ENCODE measurements around the gene DLGAP5. TPM values are rescaled to one million over a fixed set of nuclear protein-coding genes. Genes with fewer than 3 reads are reported as not detected.

The DLGAP5 gene
- total RNA-seq, 1 donor from 2014 or later = 4.2 TPM

DNA sequence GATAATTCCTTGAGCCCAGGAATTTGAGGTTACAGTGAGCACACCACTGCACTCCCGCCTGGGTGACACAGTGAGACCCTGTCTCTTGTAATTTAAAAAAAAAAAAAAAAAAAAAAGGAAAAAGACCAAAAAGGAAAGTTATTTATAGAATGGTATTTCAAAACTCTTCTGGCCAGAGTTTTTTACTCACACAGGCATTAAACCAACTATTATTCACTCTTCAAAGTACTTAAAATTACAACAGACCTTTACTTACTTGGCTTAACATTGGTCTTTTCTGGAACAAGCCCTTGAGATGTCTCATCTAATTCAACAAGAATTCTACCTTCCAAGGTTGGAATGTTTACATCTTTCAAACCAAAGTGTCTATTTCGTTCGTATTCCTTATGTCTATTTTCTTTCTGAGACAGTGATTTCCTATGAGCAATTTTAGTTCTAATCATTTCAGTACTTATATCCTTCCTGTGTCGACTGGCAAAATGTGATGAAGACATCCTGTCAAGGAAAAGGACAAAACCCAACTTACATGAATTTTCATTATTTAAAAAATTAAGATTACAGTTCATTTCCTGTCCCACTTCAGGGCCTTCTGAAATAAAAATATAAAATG, 2.6 kb downstream of the DLGAP5 start:
- no peaks in the 10 kb centered on the region for H3K27me3 ChIP-seq (ENCODE audit: control insufficient read depth in 3 of 3, insufficient read depth in 3 of 3, low read length in 3 of 3)
- no peak overlapping the region for H3K9ac ChIP-seq (ENCODE audit: low read depth in 1 of 3, low read length in 3 of 3)
- H3K4me3 ChIP-seq (ENCODE audit: low read length in 3 of 3) = no peak overlapping the region
- H3K4me1 ChIP-seq (ENCODE audit: control insufficient read depth in 3 of 3, insufficient read depth in 3 of 3, low read length in 3 of 3) = peaks cover 7% of the 10 kb centered on the region in 3 donors
- H3K27ac ChIP-seq (ENCODE audit: low read depth, low read length) = no peak overlapping the region
- H3K9me3 ChIP-seq (ENCODE audit: control insufficient read depth in 3 of 3, low read length in 3 of 3) = no peaks in the 10 kb centered on the region
- H3K36me3 ChIP-seq (ENCODE audit: control insufficient read depth in 3 of 3, insufficient read depth in 3 of 3, low read length in 3 of 3) = no peaks in the 10 kb centered on the region

DNA sequence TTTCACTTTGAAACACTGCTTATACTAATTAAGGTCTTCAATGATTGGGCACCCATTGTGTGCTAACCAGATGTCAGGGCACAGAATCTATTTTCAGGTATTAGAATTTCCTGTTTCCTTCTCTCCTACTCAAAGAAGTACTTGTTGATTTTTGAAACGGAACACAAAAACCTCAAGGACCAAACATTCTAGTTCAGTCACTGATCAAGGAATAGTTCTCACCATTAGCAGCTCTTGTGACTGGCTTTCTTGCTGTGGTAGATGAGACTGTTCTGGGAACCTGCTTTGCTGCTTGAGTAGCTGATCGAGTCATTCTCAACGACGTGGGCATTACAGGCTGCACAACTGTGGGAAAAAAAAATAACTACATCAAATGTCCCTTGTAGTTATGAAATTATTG, 11.0 kb downstream of the DLGAP5 start:
- no peaks in the 10 kb centered on the region for H3K36me3 ChIP-seq (ENCODE audit: control insufficient read depth in 3 of 3, insufficient read depth in 3 of 3, low read length in 3 of 3)

DNA sequence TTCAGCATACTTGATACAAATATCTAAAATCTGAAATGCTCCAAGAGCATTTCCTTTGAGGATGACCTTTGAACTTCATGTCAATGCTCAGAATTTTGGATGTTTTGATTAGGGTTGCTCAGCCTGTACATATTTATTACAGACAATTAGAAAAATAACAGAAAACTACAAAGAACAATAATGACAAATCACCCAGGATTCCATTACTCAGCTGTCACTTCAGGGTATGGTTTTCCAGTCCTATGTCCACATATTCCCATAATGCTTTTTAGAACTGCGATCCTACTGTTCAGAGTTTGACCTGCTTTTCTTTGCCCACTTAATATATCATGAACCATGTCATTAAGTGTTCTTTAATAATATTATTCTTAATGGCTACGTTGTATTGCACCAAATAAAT, 11.4 kb downstream of the DLGAP5 start:
- Histone ChIP-seq H3K9me3 (ENCODE audit: control insufficient read depth in 3 of 3, low read length in 3 of 3) (no peaks in the 10 kb centered on the region), H3K9ac (ENCODE audit: low read depth in 1 of 3, low read length in 3 of 3) (no peak overlapping the region), H3K36me3 (ENCODE audit: control insufficient read depth in 3 of 3, insufficient read depth in 3 of 3, low read length in 3 of 3) (no peaks in the 10 kb centered on the region), H3K4me3 (ENCODE audit: low read length in 3 of 3) (no peak overlapping the region), H3K27me3 (ENCODE audit: control insufficient read depth in 3 of 3, insufficient read depth in 3 of 3, low read length in 3 of 3) (no peaks in the 10 kb centered on the region), H3K27ac (ENCODE audit: low read depth, low read length) (no peak overlapping the region), H3K4me1 (ENCODE audit: control insufficient read depth in 3 of 3, insufficient read depth in 3 of 3, low read length in 3 of 3) (no peaks in the 10 kb centered on the region)

More for the DNA sequence above, 11.0 kb downstream of the DLGAP5 start:
- Histone ChIP-seq H3K9me3 (ENCODE audit: control insufficient read depth in 3 of 3, low read length in 3 of 3) (no peaks in the 10 kb centered on the region), H3K9ac (ENCODE audit: low read depth in 1 of 3, low read length in 3 of 3) (no peak overlapping the region), H3K4me3 (ENCODE audit: low read length in 3 of 3) (no peak overlapping the region), H3K4me1 (ENCODE audit: control insufficient read depth in 3 of 3, insufficient read depth in 3 of 3, low read length in 3 of 3) (no peaks in the 10 kb centered on the region), H3K27me3 (ENCODE audit: control insufficient read depth in 3 of 3, insufficient read depth in 3 of 3, low read length in 3 of 3) (no peaks in the 10 kb centered on the region), H3K27ac (ENCODE audit: low read depth, low read length) (no peak overlapping the region)

DNA sequence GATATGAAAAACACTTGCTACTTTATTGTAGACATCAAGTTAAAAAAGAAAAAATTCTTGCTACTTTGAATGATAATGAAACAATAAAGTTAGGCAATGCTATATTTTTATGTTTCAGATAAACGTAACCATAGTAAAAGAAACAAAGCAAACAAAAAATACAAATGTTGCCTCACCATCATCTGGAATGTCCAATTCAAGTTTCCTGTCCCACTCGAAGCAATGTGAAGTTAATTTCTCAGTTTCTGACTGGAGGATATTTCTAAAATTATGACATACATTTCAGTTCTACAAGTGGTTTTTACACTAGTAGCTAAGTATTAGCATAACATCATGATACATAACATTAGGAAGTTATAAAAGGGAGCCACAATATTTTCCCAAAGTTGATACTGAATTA, 20.9 kb downstream of the DLGAP5 start:
- no peak overlapping the region for H3K4me3 ChIP-seq (ENCODE audit: low read length in 3 of 3)
- H3K4me1 ChIP-seq (ENCODE audit: control insufficient read depth in 3 of 3, insufficient read depth in 3 of 3, low read length in 3 of 3) = no peaks in the 10 kb centered on the region
- no peak overlapping the region for H3K9ac ChIP-seq (ENCODE audit: low read depth in 1 of 3, low read length in 3 of 3)
- H3K27ac ChIP-seq (ENCODE audit: low read depth, low read length) = no peak overlapping the region
- no peaks in the 10 kb centered on the region for H3K9me3 ChIP-seq (ENCODE audit: control insufficient read depth in 3 of 3, low read length in 3 of 3)
- H3K36me3 ChIP-seq (ENCODE audit: control insufficient read depth in 3 of 3, insufficient read depth in 3 of 3, low read length in 3 of 3) = no peaks in the 10 kb centered on the region
- no peaks in the 10 kb centered on the region for H3K27me3 ChIP-seq (ENCODE audit: control insufficient read depth in 3 of 3, insufficient read depth in 3 of 3, low read length in 3 of 3)

DNA sequence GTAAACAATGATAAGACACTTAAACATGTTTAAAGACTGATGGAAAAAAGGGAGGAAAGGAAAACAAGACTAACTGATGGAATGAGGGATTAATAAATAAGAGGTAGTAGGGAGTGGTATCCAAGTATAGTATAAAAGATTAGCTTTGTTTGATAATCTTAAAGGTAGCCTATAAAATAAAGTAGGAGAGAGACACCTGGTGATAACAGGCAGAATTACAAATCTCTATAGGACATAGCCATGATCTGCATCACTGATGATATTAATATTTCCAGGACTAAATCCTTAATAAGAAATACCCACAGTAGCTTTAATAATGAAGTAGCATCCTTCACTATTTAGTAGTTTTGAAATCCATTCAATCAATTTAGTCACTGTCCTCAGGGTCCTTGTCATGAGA, 30.4 kb downstream of the DLGAP5 start:
- no peak overlapping the region for H3K27ac ChIP-seq (ENCODE audit: low read depth, low read length)
- H3K36me3 ChIP-seq (ENCODE audit: control insufficient read depth in 3 of 3, insufficient read depth in 3 of 3, low read length in 3 of 3) = no peaks in the 10 kb centered on the region

DNA sequence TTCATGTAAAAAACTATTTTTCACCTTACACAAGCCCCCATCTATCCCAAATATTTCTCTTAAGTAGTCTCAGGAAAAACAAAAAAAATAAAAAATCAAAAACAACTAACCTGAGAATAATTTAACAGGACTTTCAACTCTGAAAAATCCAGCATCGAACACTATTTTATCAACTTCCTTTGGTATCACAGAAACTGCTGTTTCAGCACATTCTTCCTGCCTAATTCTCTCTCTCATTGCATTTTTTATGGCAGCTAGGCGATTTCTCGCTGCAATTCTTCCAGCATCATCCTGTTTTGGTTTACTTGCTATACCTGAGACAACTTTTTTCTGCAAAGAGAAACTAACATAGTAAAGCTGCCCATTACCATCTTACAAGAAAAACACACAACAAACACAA, 33.0 kb downstream of the DLGAP5 start:
- H3K36me3 ChIP-seq (ENCODE audit: control insufficient read depth in 3 of 3, insufficient read depth in 3 of 3, low read length in 3 of 3) = no peaks in the 10 kb centered on the region
- no peaks in the 10 kb centered on the region for H3K4me1 ChIP-seq (ENCODE audit: control insufficient read depth in 3 of 3, insufficient read depth in 3 of 3, low read length in 3 of 3)
- H3K9ac ChIP-seq (ENCODE audit: low read depth in 1 of 3, low read length in 3 of 3) = no peak overlapping the region
- H3K27ac ChIP-seq (ENCODE audit: low read depth, low read length) = no peak overlapping the region
- no peaks in the 10 kb centered on the region for H3K9me3 ChIP-seq (ENCODE audit: control insufficient read depth in 3 of 3, low read length in 3 of 3)
- no peaks in the 10 kb centered on the region for H3K27me3 ChIP-seq (ENCODE audit: control insufficient read depth in 3 of 3, insufficient read depth in 3 of 3, low read length in 3 of 3)
- H3K4me3 ChIP-seq (ENCODE audit: low read length in 3 of 3) = no peak overlapping the region

More for the DNA sequence above, 30.4 kb downstream of the DLGAP5 start:
- no peaks in the 10 kb centered on the region for H3K9me3 ChIP-seq (ENCODE audit: control insufficient read depth in 3 of 3, low read length in 3 of 3)
- H3K4me1 ChIP-seq (ENCODE audit: control insufficient read depth in 3 of 3, insufficient read depth in 3 of 3, low read length in 3 of 3) = no peaks in the 10 kb centered on the region
- H3K9ac ChIP-seq (ENCODE audit: low read depth in 1 of 3, low read length in 3 of 3) = no peak overlapping the region
- H3K4me3 ChIP-seq (ENCODE audit: low read length in 3 of 3) = no peak overlapping the region
- no peaks in the 10 kb centered on the region for H3K27me3 ChIP-seq (ENCODE audit: control insufficient read depth in 3 of 3, insufficient read depth in 3 of 3, low read length in 3 of 3)

DNA sequence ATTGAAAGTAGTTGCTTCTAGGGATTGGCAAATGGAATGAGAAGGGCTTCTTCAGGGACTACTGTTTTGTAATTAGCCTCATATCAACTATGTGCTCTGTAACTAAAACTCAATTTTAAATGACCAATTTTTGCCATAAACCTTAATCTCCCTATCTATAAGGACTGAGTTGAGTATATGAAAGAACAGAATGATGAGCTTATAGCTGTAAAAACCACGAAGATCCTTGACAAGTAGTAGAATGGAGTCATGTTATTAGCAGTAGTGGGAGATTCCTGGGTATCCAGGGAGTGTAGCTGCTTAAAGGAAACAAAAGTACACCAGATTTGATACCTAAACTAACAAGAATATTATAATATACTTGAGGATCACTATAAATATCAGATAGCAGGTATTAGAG, 34.3 kb downstream of the DLGAP5 start:
- H3K27me3 ChIP-seq (ENCODE audit: control insufficient read depth in 3 of 3, insufficient read depth in 3 of 3, low read length in 3 of 3) = no peaks in the 10 kb centered on the region
- H3K9me3 ChIP-seq (ENCODE audit: control insufficient read depth in 3 of 3, low read length in 3 of 3) = no peaks in the 10 kb centered on the region
- H3K36me3 ChIP-seq (ENCODE audit: control insufficient read depth in 3 of 3, insufficient read depth in 3 of 3, low read length in 3 of 3) = no peaks in the 10 kb centered on the region
- H3K27ac ChIP-seq (ENCODE audit: low read depth, low read length) = no peak overlapping the region
- no peak overlapping the region for H3K4me3 ChIP-seq (ENCODE audit: low read length in 3 of 3)
- H3K4me1 ChIP-seq (ENCODE audit: control insufficient read depth in 3 of 3, insufficient read depth in 3 of 3, low read length in 3 of 3) = no peaks in the 10 kb centered on the region
- no peak overlapping the region for H3K9ac ChIP-seq (ENCODE audit: low read depth in 1 of 3, low read length in 3 of 3)

DNA sequence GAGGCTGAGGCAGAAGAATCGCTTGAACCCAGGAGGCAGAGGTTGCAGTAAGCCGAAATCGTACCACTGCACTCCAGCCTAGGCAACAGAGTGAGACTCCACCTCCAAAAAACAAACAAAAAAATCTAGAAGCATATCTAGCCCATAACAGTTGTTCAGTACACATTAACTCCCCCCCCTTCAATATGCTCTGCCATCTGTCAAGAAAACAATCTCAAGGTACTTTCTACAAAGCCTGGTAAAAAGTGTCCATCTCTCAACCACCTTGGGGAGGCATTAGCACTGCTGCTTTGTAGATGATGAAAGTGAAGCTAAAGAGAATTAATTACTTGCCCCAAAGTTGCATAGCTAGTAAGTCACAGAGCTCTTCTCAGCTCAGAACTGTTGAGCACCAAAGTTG, 37.4 kb downstream of the DLGAP5 start:
- H3K9ac ChIP-seq (ENCODE audit: low read depth in 1 of 3, low read length in 3 of 3) = no peak overlapping the region

DNA sequence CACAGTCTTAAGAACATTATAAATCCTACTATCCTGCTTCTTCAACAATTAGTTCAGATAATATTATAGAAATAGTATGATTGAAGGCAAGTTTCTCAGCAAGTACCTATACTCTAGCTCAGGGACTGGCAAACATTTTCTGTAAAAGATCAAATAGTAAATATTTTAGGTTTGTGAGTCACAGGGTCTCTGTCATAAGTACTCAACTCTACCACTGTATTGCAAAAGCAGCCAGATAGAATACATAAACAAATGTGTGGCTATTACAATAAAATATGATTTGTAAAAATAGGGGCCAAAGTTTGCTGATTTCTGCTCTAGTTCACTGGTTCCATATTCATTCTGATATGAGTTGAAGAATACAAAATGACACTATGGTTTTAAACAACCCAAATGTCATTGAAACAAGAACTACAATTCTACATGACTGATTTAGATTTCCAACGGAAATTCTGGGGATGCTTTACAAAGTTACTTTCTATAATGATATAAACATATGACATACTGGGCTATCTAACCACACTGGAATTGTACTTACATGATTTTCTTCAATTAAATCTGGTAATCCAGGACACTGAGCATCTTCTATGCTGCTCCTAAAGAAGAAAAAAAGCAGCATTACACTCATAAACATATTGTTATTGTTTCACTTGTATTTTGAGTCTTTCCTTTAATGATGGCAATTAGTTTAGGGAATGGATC, 39.2 kb downstream of the DLGAP5 start:
- Histone ChIP-seq H3K36me3 (ENCODE audit: control insufficient read depth in 3 of 3, insufficient read depth in 3 of 3, low read length in 3 of 3) (no peaks in the 10 kb centered on the region), H3K27me3 (ENCODE audit: control insufficient read depth in 3 of 3, insufficient read depth in 3 of 3, low read length in 3 of 3) (no peaks in the 10 kb centered on the region), H3K4me1 (ENCODE audit: control insufficient read depth in 3 of 3, insufficient read depth in 3 of 3, low read length in 3 of 3) (no peaks in the 10 kb centered on the region), H3K4me3 (ENCODE audit: low read length in 3 of 3) (no peak overlapping the region), H3K9ac (ENCODE audit: low read depth in 1 of 3, low read length in 3 of 3) (no peak overlapping the region), H3K9me3 (ENCODE audit: control insufficient read depth in 3 of 3, low read length in 3 of 3) (no peaks in the 10 kb centered on the region), H3K27ac (ENCODE audit: low read depth, low read length) (no peak overlapping the region)

More for the DNA sequence above, 37.4 kb downstream of the DLGAP5 start:
- no peaks in the 10 kb centered on the region for H3K4me1 ChIP-seq (ENCODE audit: control insufficient read depth in 3 of 3, insufficient read depth in 3 of 3, low read length in 3 of 3)
- no peaks in the 10 kb centered on the region for H3K36me3 ChIP-seq (ENCODE audit: control insufficient read depth in 3 of 3, insufficient read depth in 3 of 3, low read length in 3 of 3)
- no peak overlapping the region for H3K4me3 ChIP-seq (ENCODE audit: low read length in 3 of 3)
- no peaks in the 10 kb centered on the region for H3K9me3 ChIP-seq (ENCODE audit: control insufficient read depth in 3 of 3, low read length in 3 of 3)
- H3K27me3 ChIP-seq (ENCODE audit: control insufficient read depth in 3 of 3, insufficient read depth in 3 of 3, low read length in 3 of 3) = no peaks in the 10 kb centered on the region
- H3K27ac ChIP-seq (ENCODE audit: low read depth, low read length) = no peak overlapping the region

DNA sequence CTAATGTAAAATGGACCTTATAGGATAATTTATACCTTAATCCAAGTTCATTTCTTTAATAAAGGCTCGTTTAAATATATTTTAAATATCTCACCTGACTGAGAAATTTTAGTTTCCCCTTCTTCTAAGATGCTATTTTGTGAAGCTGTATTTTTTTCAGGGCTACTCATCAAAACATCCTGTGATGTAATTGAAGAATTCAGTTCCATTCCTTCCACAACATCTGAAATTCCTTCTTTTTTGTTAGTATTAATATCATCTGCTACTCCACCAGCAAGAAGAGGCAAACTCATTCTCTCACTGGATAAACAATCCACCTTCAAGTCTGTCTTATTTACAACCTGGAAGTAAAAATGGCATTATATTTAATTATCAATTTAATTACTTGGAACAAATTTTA, 39.8 kb downstream of the DLGAP5 start:
- no peak overlapping the region for H3K4me3 ChIP-seq (ENCODE audit: low read length in 3 of 3)

More for the DNA sequence above, 39.8 kb downstream of the DLGAP5 start:
- H3K27me3 ChIP-seq (ENCODE audit: control insufficient read depth in 3 of 3, insufficient read depth in 3 of 3, low read length in 3 of 3) = no peaks in the 10 kb centered on the region
- no peaks in the 10 kb centered on the region for H3K4me1 ChIP-seq (ENCODE audit: control insufficient read depth in 3 of 3, insufficient read depth in 3 of 3, low read length in 3 of 3)
- H3K9me3 ChIP-seq (ENCODE audit: control insufficient read depth in 3 of 3, low read length in 3 of 3) = no peaks in the 10 kb centered on the region
- H3K36me3 ChIP-seq (ENCODE audit: control insufficient read depth in 3 of 3, insufficient read depth in 3 of 3, low read length in 3 of 3) = peaks cover 0 to 3% (median 0%) of the 10 kb centered on the region in 3 donors
- no peak overlapping the region for H3K27ac ChIP-seq (ENCODE audit: low read depth, low read length)
- no peak overlapping the region for H3K9ac ChIP-seq (ENCODE audit: low read depth in 1 of 3, low read length in 3 of 3)

Data from skeletal muscle tissue (tissue), 4 donors.